ENCODE results near the gene INTS7.

DNA sequence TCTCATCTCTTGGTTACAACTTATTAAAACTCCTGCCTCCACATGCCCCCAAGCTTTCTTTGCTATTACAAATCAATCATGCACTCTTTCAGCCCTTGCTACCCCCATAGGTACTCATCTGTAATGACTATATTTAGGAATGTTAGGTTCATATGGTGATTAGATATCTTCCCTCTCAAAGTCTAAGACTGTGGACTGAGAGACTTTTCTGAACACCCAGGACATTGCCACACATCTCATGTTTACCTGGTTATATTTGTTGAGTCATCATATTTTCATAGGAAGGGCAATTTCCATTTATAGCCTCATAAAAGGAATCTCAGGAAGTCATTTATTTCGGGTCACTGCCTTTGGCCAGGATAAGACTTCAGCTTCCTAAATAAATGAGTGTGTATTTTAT lies 123.3 kb downstream of the INTS7 start:
- TF ChIP-seq, protein P1, sequence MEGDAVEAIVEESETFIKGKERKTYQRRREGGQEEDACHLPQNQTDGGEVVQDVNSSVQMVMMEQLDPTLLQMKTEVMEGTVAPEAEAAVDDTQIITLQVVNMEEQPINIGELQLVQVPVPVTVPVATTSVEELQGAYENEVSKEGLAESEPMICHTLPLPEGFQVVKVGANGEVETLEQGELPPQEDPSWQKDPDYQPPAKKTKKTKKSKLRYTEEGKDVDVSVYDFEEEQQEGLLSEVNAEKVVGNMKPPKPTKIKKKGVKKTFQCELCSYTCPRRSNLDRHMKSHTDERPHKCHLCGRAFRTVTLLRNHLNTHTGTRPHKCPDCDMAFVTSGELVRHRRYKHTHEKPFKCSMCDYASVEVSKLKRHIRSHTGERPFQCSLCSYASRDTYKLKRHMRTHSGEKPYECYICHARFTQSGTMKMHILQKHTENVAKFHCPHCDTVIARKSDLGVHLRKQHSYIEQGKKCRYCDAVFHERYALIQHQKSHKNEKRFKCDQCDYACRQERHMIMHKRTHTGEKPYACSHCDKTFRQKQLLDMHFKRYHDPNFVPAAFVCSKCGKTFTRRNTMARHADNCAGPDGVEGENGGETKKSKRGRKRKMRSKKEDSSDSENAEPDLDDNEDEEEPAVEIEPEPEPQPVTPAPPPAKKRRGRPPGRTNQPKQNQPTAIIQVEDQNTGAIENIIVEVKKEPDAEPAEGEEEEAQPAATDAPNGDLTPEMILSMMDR (IDR thresholded peaks at IDR 0.05; ENCODE audit: low read depth, low read length, missing input control): no peak
- TF ChIP-seq REST (IDR thresholded peaks at IDR 0.05) (no peak), ZBTB33 (IDR thresholded peaks at IDR 0.05) (no peak), YY1 (IDR thresholded peaks at IDR 0.05) (no peak), GABPA (IDR thresholded peaks at IDR 0.05 in 1 of 2, conservative IDR thresholded peaks at IDR 0.05 in 1 of 2) (no peak), TAF1 (conservative IDR thresholded peaks at IDR 0.05) (no peak), JUND (IDR thresholded peaks at IDR 0.05) (no peak), EGR1 (IDR thresholded peaks at IDR 0.05; ENCODE audit: low read depth in 2 of 2) (no peak), MAX (IDR thresholded peaks at IDR 0.05) (no peak), SP1 (IDR thresholded peaks at IDR 0.05) (no peak), HNF4A (conservative IDR thresholded peaks at IDR 0.05) (no peak), HNF4G (IDR thresholded peaks at IDR 0.05) (no peak)
- TF ChIP-seq, protein P2, sequence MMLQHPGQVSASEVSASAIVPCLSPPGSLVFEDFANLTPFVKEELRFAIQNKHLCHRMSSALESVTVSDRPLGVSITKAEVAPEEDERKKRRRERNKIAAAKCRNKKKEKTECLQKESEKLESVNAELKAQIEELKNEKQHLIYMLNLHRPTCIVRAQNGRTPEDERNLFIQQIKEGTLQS (IDR thresholded peaks at IDR 0.05): no peak
